GM19239 (cell line): ENCODE results near the gene GJA9.

ENCODE experiments used
- DNase-seq: peaks from one replicate; pipeline ENCODE4 v3.0.0; 2011; ENCODE audit warnings: low spot score; ENCODE audit not compliant: insufficient read length
- FAIRE-seq: peaks from 2 replicates; lab custom pipeline; 2011; peaks lifted over from hg19 to GRCh38; lab: Jason Lieb, UNC

GJA9 gene

DNA sequence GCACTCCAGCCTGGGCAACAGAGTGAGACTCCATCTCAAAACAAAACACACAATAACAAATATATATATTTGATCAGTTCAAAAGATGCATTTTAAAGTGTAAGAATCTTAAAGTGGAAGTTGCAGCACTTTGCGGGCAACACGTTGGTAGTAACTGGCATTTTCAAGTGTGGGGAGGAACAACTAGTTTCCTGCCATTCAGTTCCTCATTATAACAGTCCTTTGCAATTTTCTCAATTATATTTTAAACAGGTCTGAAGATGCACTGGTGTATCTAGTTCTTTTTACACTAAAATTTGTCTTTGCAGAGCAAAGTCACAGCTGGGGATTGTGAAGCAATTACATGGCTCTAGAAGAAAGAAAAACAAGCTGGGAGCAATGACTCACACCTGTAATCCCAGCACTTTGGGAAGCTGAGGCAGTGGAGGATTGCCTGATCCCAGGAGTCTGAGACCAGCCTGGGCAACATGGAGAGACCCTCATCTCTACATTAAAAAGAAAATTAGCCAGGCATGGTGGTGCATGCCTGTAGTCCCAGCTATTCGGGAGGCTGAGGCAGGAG lies 47.1 kb downstream of the GJA9 start:
- DNase-seq = no peak
- FAIRE-seq = no peak

DNA sequence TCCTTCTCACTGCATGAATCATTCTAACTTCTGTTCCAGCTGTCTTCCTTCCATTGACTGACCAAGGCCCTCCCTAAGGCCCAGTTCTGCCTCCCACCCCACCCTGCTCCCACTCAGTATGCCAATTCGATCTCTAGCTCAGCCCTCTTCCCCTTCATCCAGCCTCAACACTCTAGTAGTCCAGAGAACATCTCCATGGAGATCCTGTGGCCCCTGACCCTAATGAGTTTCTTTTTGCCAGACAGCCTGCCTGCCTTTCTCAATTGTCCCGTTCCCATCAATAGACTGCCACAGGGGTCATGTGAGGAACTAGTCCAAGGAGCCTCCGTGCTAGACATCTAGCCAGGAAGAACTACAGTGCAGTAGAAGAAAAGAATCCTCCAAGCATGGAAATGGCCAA lies 48.2 kb downstream of the GJA9 start:
- no peak for DNase-seq
- FAIRE-seq = no peak

- DNase-seq = no peak
- no peak for FAIRE-seq
Observed at GRCh38 chr1:38832370-38832734, 49.0 kb downstream of the GJA9 start.

GRCh38 chr1:38831731-38832369 lies 49.5 kb downstream of the GJA9 start:
- DNase-seq (no peak), FAIRE-seq (no peak)

DNA sequence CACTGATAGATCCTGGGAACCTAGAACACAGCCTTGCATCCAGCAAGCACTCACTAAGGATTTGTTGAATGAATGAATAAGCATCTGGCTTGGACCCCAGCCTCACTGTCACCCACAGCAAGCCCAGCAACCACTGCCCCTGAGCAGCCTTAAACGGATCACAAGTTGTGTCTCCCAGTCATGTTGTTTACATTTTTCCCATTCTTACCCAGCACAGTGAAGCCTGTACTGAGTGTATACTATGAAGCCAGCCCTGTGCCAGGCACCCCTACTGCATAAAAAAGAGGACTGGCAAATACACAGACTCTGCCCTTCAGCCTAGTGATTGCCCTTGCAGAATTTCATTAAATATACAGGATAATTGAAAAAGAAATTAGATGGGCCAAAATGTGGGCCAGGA lies 52.0 kb downstream of the GJA9 start:
- DNase-seq (no peak), FAIRE-seq (no peak)

DNA sequence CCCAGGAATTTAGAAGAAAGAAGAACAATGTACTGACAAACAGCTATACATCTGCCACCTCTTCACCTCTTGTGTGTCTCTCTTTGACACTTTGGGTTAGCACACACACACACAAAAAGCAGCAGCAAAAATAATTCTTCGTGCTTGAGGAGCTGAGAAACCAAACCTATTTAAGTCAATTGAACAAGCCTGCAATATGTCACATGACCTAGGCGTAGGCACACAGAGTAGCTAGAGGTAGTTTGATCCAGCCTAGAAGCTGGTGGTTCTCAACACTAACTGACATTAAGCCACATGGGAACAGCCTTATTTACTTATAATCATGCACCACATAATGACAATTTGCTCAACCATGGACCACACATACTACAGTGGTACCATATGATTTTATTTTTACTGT lies 54.1 kb downstream of the GJA9 start:
- FAIRE-seq (no peak), DNase-seq (no peak)

DNA sequence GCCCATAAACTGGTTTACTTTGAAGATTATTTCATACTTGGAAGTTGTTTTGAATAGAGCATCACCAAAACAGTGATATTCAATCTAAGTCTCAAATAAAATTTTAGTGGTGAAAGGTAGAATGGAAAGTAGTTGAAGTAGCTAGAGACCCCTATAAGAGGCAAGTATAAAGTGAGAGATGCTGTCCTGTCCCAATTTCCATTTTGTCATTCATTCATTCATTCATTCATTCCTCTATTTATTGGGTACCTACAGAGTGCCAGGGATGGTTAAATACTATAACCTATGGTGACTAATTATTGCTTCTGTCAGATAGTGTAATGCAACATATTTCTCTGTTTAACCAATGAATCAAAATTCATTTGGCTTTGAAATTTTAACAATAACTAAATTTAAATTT lies 54.5 kb downstream of the GJA9 start:
- FAIRE-seq = no peak
- DNase-seq = no peak

GRCh38 chr1:38826262-38826661 lies 55.1 kb downstream of the GJA9 start:
- FAIRE-seq = no peak
- DNase-seq = no peak
